Fibroblast of pulmonary artery (primary cell): Measurements from ENCODE around the gene USP31.

Source experiments
- DNase-seq: peaks from one replicate; pipeline ENCODE4 v3.0.0-alpha.2; 2010; ENCODE audit warnings: low read depth
- H3K4me3 ChIP-seq: replicated peaks from 2 replicates; pipeline ENCODE4 v1.5.1; 2011; ENCODE audit warnings: low read depth, mild to moderate bottlenecking, control low read depth, low read length, moderate library complexity
- CTCF ChIP-seq: IDR thresholded peaks from 2 replicates; pipeline ENCODE4 v1.5.1; 2011; ENCODE audit warnings: mild to moderate bottlenecking, control low read depth, low read length, inconsistent platforms; ENCODE audit errors: missing control alignments

Gene USP31

GRCh38 chr16:23149267-23149992 is at the start of gene USP31:
Gene USP31 (minus strand): TSS chr16:23149452. CDS start chr16:23149270, 182 bp downstream.
- peak; percentile 96 for DNase-seq
- no peak for TF ChIP-seq CTCF
- H3K4me3 ChIP-seq: peak within 1 kb of the TSS; percentile 75

- TF ChIP-seq CTCF: no peak
These were observed 47.3 kb upstream of the USP31 start for GRCh38 chr16:23196539-23196938.

GRCh38 chr16:23195366-23195978 is 46.2 kb upstream of the USP31 start:
- no peak overlapping the region for H3K4me3 ChIP-seq
- no peak for DNase-seq
- TF ChIP-seq CTCF: no peak

More at GRCh38 chr16:23196539-23196938, 47.3 kb upstream of the USP31 start:
- DNase-seq: no peak
- H3K4me3 ChIP-seq: no peak overlapping the region

- H3K4me3 ChIP-seq: no peak overlapping the region
- no peak for DNase-seq
- no peak for TF ChIP-seq CTCF
These were observed 45.4 kb upstream of the USP31 start for GRCh38 chr16:23194497-23195221.

GRCh38 chr16:23188911-23189310 is 39.7 kb upstream of the USP31 start:
- H3K4me3 ChIP-seq: no peak overlapping the region
- no peak for TF ChIP-seq CTCF
- DNase-seq: no peak

- no peak for TF ChIP-seq CTCF
- H3K4me3 ChIP-seq: no peak overlapping the region
- DNase-seq: no peak
These were observed 38.1 kb upstream of the USP31 start for GRCh38 chr16:23187341-23187740.
